PC-3 (cell line): ENCODE data around the gene BCLAF1. TPM values are rescaled to one million over a fixed set of nuclear protein-coding genes. Genes with fewer than 3 reads are reported as not detected.

Experiments
- ATAC-seq: fragments of 200-7000 bp; cut with Tn5 transposase; 2 replicates; pipeline ENCODE4 v1.9.1; 2020; ENCODE audit warnings: mild to moderate bottlenecking, moderate library complexity
- BruUV-seq: library from RNA; stranded (reverse); fragments of 400-500 nt; replicated peaks from 2 replicates; lab custom pipeline; 2021; lab: Mats Ljungman, UMichigan
- CTCF ChIA-PET: fragments of 300-600 bp; sonication (Branson Sonifier 250); formaldehyde crosslinking; loops from one replicate; lab custom pipeline; 2022; ENCODE audit warnings: antibody characterized with exemption; lab: Charles Lee
- POLR2A ChIA-PET: fragments of 300-600 bp; sonication (Branson Sonifier 250); formaldehyde crosslinking; loops from one replicate; lab custom pipeline; 2022; ENCODE audit warnings: antibody characterized with exemption; ENCODE audit not compliant: unreplicated experiment; lab: Charles Lee
- DNase-seq: peaks from one replicate; pipeline ENCODE4 v3.0.0-alpha.2; 2015
- H2AFZ ChIP-seq: fragments of 300-600 bp; sonication (generic); 2 replicates; pipeline ENCODE4 v1.6.0; 2016; ENCODE audit warnings: antibody characterized with exemption, low read length
- H3F3A ChIP-seq: fragments of 300-600 bp; sonication (generic); one replicate; pipeline ENCODE4 v1.6.0; 2017; ENCODE audit warnings: antibody characterized with exemption, low read length, control low read depth, mild to moderate bottlenecking; ENCODE audit not compliant: unreplicated experiment
- H3K27ac ChIP-seq: fragments of 300-600 bp; sonication (generic); 2 replicates; pipeline ENCODE4 v1.5.1; 2016; ENCODE audit warnings: mild to moderate bottlenecking, low read length
- H3K27me3 ChIP-seq: fragments of 300-600 bp; sonication (generic); 2 replicates; pipeline ENCODE4 v1.6.1; 2016; ENCODE audit warnings: low read length, mixed read lengths
- H3K36me3 ChIP-seq: fragments of 300-600 bp; sonication (generic); 2 replicates; pipeline ENCODE4 v1.6.1; 2016; ENCODE audit warnings: low read depth, mixed run types, low read length, mixed read lengths
- H3K4me1 ChIP-seq: fragments of 300-600 bp; sonication (generic); 2 replicates; pipeline ENCODE4 v1.5.1; 2016; ENCODE audit warnings: low read length; ENCODE audit not compliant: insufficient read depth
- H3K4me2 ChIP-seq: fragments of 300-600 bp; sonication (generic); 2 replicates; pipeline ENCODE4 v1.6.0; 2016; ENCODE audit warnings: low read length
- H3K4me3 ChIP-seq: fragments of 300-600 bp; sonication (generic); 2 replicates; pipeline ENCODE4 v1.5.1; 2016; ENCODE audit warnings: mild to moderate bottlenecking, low read length, mixed read lengths
- H3K79me2 ChIP-seq: fragments of 300-600 bp; sonication (generic); 2 replicates; pipeline ENCODE4 v1.6.1; 2017; ENCODE audit warnings: low read length, mixed read lengths
- H3K9ac ChIP-seq: fragments of 300-600 bp; sonication (generic); 2 replicates; pipeline ENCODE4 v1.6.0; 2016; ENCODE audit warnings: mild to moderate bottlenecking, low read length
- H3K9me2 ChIP-seq: fragments of 300-600 bp; sonication (generic); replicated peaks from 2 replicates; pipeline ENCODE4 v1.6.1; 2016; ENCODE audit warnings: mixed run types, low read length, mixed read lengths
- H3K9me3 ChIP-seq: fragments of 300-600 bp; sonication (generic); 2 replicates; pipeline ENCODE4 v1.6.1; 2016; ENCODE audit warnings: low read length, mixed read lengths
- H4K20me1 ChIP-seq: fragments of 300-600 bp; sonication (generic); 2 replicates; pipeline ENCODE4 v1.6.1; 2016; ENCODE audit warnings: low read length, mixed read lengths
- EZH2 ChIP-seq: fragments of 300-600 bp; sonication (generic); IDR thresholded peaks from one replicate; pipeline ENCODE4 v1.6.1; 2017; ENCODE audit warnings: antibody characterized with exemption, mild to moderate bottlenecking, low read length; ENCODE audit not compliant: unreplicated experiment
- EZH2phosphoT487 ChIP-seq: fragments of 300-600 bp; sonication (generic); IDR thresholded peaks from 2 replicates; pipeline ENCODE4 v1.6.1; 2018; ENCODE audit warnings: mild to moderate bottlenecking, antibody characterized with exemption, low read length, borderline replicate concordance
- intact Hi-C: fragments of 100-400 bp; cut with micrococcal nuclease; formaldehyde crosslinking; loops from 2 replicates; pipeline ENCODE4 v1.9.0; 2023
- total RNA-seq: library from RNA; depleted of rRNA; stranded (reverse); fragments of >200 nt; gene quantifications from 2 replicates; pipeline ENCODE4 v1.2.3, GENCODE V29; 2014
- TF ChIP-seq, protein P1 (sequence below): fragments of 300-600 bp; sonication (generic); conservative IDR thresholded peaks from 2 replicates; pipeline ENCODE4 v1.5.1; 2017; ENCODE audit warnings: antibody characterized with exemption, low read depth, mild to moderate bottlenecking, low read length

Gene BCLAF1
- total RNA-seq, 1 experiment from 2014 or later, result 119 TPM

- H2AFZ ChIP-seq, result no peak overlapping the region
- CTCF ChIA-PET, result no interaction called here
- ATAC-seq, result no peak
Measured at GRCh38 chr6:136324686-136325380, 35.2 kb upstream of the BCLAF1 start.

DNA sequence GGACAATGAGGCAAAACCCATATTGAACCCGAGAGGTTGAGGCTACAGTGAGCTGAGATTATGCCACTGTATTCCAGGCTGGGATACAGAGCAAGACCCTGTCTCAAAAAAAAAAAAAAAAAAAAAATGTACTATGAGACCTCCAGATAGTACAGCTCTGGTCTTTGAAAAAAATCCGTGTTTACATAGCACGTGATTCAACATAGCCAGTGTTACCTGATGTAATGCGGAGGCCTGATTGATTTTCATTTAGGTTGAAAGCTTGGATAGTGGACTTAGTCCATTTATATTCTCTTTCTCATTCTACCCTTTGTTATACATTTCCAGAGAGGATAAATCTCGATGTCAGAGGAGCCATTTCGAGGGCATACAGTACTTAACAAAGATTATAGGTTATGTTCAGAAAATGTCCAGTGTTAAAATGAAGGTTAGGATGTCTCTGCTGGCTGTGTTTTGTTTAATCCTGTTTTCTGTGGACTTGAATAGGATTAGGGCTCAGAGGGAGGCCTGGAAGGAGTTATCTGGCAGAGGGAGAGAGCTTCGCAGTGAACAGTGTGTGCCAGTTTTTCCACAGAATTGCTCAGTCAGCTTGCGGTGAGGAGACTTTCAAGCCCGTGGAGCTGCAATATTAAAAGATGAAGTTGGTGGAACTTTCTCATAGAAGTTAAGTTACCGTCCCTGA, 33.9 kb upstream of the BCLAF1 start:
- Histone ChIP-seq H3K79me2 (no peaks in the 10 kb centered on the region), H3K27me3 (no peaks in the 10 kb centered on the region), H3K4me2 (no peak overlapping the region), H4K20me1 (no peaks in the 10 kb centered on the region), H3K9me2 (no peaks in the 10 kb centered on the region), H3F3A (no peaks in the 10 kb centered on the region), H2AFZ (no peak overlapping the region), H3K4me1 (no peaks in the 10 kb centered on the region), H3K4me3 (no peak overlapping the region), H3K36me3 (no peaks in the 10 kb centered on the region), H3K9me3 (no peaks in the 10 kb centered on the region), H3K9ac (no peak overlapping the region), H3K27ac (no peak overlapping the region)
- no TSS peak for BruUV-seq
- intact Hi-C loops, result no loop called here
- TF ChIP-seq EZH2phosphoT487, result no peak
- TF ChIP-seq, protein P1, sequence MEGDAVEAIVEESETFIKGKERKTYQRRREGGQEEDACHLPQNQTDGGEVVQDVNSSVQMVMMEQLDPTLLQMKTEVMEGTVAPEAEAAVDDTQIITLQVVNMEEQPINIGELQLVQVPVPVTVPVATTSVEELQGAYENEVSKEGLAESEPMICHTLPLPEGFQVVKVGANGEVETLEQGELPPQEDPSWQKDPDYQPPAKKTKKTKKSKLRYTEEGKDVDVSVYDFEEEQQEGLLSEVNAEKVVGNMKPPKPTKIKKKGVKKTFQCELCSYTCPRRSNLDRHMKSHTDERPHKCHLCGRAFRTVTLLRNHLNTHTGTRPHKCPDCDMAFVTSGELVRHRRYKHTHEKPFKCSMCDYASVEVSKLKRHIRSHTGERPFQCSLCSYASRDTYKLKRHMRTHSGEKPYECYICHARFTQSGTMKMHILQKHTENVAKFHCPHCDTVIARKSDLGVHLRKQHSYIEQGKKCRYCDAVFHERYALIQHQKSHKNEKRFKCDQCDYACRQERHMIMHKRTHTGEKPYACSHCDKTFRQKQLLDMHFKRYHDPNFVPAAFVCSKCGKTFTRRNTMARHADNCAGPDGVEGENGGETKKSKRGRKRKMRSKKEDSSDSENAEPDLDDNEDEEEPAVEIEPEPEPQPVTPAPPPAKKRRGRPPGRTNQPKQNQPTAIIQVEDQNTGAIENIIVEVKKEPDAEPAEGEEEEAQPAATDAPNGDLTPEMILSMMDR, result no peak
- no peak for TF ChIP-seq EZH2
- ATAC-seq (no peak), DNase-seq (no peak)
- POLR2A ChIA-PET, result no interaction called here
- CTCF ChIA-PET, result no interaction called here

More at GRCh38 chr6:136324686-136325380, 35.2 kb upstream of the BCLAF1 start:
- BruUV-seq, result no TSS peak
- no peak overlapping the region for H3K9ac ChIP-seq
- H3K27me3 ChIP-seq, result no peaks in the 10 kb centered on the region
- no peaks in the 10 kb centered on the region for H3K79me2 ChIP-seq
- H3K27ac ChIP-seq, result no peak overlapping the region
- H3K4me1 ChIP-seq, result no peaks in the 10 kb centered on the region
- H3F3A ChIP-seq, result no peaks in the 10 kb centered on the region
- no peaks in the 10 kb centered on the region for H4K20me1 ChIP-seq
- no peaks in the 10 kb centered on the region for H3K36me3 ChIP-seq
- H3K9me2 ChIP-seq, result no peaks in the 10 kb centered on the region
- POLR2A ChIA-PET, result no interaction called here
- H3K9me3 ChIP-seq, result no peaks in the 10 kb centered on the region
- no peak overlapping the region for H3K4me3 ChIP-seq
- intact Hi-C loops, result no loop called here
- no peak overlapping the region for H3K4me2 ChIP-seq
- no peak for DNase-seq
- TF ChIP-seq EZH2, result no peak
- TF ChIP-seq, protein P1, result no peak
- no peak for TF ChIP-seq EZH2phosphoT487

DNA sequence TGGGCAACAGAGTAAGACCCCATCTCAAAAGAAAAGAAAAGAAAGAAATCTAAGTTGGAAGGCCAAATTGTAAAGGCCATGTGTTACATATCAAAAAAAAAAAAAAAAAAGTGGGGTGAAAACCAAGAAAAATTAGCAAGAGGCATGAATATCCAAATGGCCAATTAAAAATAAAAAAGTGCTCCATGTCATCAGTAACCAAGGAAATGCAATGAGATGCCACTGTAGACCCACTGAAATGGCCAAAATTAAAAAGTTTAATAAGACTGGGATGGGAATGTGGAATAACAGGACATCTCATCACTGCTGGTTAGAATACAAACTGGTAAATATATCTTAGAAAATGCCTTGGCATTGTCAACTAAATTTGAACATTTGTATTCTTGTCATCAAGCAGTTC, 30.1 kb upstream of the BCLAF1 start:
- H3K9me3 ChIP-seq, result no peaks in the 10 kb centered on the region
- H4K20me1 ChIP-seq, result no peaks in the 10 kb centered on the region
- no peak overlapping the region for H2AFZ ChIP-seq
- BruUV-seq, result no TSS peak
- intact Hi-C loops, result loop anchor here (5.0 kb wide), 1 partner anchor 867 kb away; no protein-coding TSS in a partner anchor
- ATAC-seq, result no peak
- no peak overlapping the region for H3K4me2 ChIP-seq
- H3K27me3 ChIP-seq, result no peaks in the 10 kb centered on the region
- no peaks in the 10 kb centered on the region for H3K4me1 ChIP-seq
- DNase-seq, result no peak
- H3K4me3 ChIP-seq, result no peak overlapping the region
- H3K9me2 ChIP-seq, result no peaks in the 10 kb centered on the region
- no peaks in the 10 kb centered on the region for H3F3A ChIP-seq
- H3K27ac ChIP-seq, result no peak overlapping the region
- no peaks in the 10 kb centered on the region for H3K36me3 ChIP-seq
- no peak overlapping the region for H3K9ac ChIP-seq
- POLR2A ChIA-PET, result no interaction called here
- no peaks in the 10 kb centered on the region for H3K79me2 ChIP-seq
- TF ChIP-seq EZH2 (no peak), EZH2phosphoT487 (no peak)
- TF ChIP-seq, protein P1, result no peak
- CTCF ChIA-PET, result no interaction called here
